Heart left ventricle (tissue), 16 donors: ENCODE data around the gene ZFAND6. TPM values are rescaled to one million over a fixed set of nuclear protein-coding genes. Genes with fewer than 3 reads are reported as not detected.
A peak's percentile ranks its signal among the peaks of the same experiment; 100 is the strongest.

Source experiments
- ATAC-seq, 4 donors: fragments of 200-7000 bp; cut with Tn5 transposase; one replicate each; pipeline ENCODE4 v1.9.1; 2020 to 2022; ENCODE audit warnings: moderate library complexity in 4 of 4, mild to moderate bottlenecking in 3 of 4, moderate number of reproducible peaks in 1 of 4
- DNase-seq, 5 donors: peaks; one replicate each; pipeline ENCODE4 v3.0.0-alpha.2; 2020
- H3K27ac ChIP-seq, 12 donors: fragments of 200-600 bp; sonication (generic) in 4 of 12; one replicate each; pipeline versions ENCODE4 v1.5.0 to v1.8.0; 2016 to 2022; ENCODE audit warnings: mild to moderate bottlenecking in 2 of 12
- H3K27me3 ChIP-seq, 9 donors: fragments of 200-600 bp; sonication (generic) in 2 of 9; one replicate each; pipeline versions ENCODE4 v1.5.1 to v1.8.0; 2016 to 2022; ENCODE audit warnings: mild to moderate bottlenecking in 3 of 9
- H3K36me3 ChIP-seq, 9 donors: fragments of 200-600 bp; sonication (generic) in 2 of 9; one replicate each; pipeline versions ENCODE4 v1.5.0 to v1.8.0; 2018 to 2022; ENCODE audit warnings: mild to moderate bottlenecking in 2 of 9
- H3K4me1 ChIP-seq, 12 donors: fragments of 200-600 bp; sonication (generic) in 4 of 12; one replicate each; pipeline versions ENCODE4 v1.5.0 to v1.8.0; 2016 to 2022; ENCODE audit warnings: mild to moderate bottlenecking in 3 of 12
- H3K4me3 ChIP-seq, 12 donors: fragments of 200-600 bp; sonication (generic) in 4 of 12; one replicate each; pipeline versions ENCODE4 v1.5.0 to v1.8.0; 2017 to 2022; ENCODE audit warnings: mild to moderate bottlenecking in 9 of 12, moderate library complexity in 4 of 12
- H3K9me3 ChIP-seq, 12 donors: fragments of 200-600 bp; sonication (generic) in 4 of 12; one replicate each; pipeline versions ENCODE4 v1.5.0 to v1.8.0; 2016 to 2022; ENCODE audit warnings: mild to moderate bottlenecking in 1 of 12
- POLR2A ChIP-seq, 2 donors: fragments of 450-650 bp; IDR thresholded peaks; one replicate each; pipeline ENCODE4 v1.6.1; 2017; ENCODE audit warnings: antibody characterized with exemption in 2 of 2, mild to moderate bottlenecking in 2 of 2, moderate library complexity in 2 of 2
- WGBS, 4 donors: extraction: QIAGEN DNeasy Blood & Tissue Kit in 2 of 4; methylation state at CpG; one replicate each; pipeline versions ENCODE4 v1.1.5 to v1.1.7; 2013 to 2018; 5-methylcytosine and 5-hydroxymethylcytosine counted together
- intact Hi-C, 10 donors: fragments of 100-400 bp; cut with DNase I; formaldehyde crosslinking; loops; one replicate each; pipeline versions ENCODE4 v1.11.1 to v1.14.2; 2022
- polyA plus RNA-seq, 2 donors: library from polyadenylated mRNA; stranded (reverse); fragments of 200-250 nt; gene quantifications; one replicate each; pipeline ENCODE4 v1.2.3, GENCODE V29; 2013
- total RNA-seq, 9 donors: library from RNA; depleted of rRNA in 2 of 9; stranded (reverse); fragments of >200 nt in 2 of 9; fragmentation: NEBNext Ultra II Directional in 3 of 9; extraction: Animal tissue kit (Norgen Biotek cat#: 25700) in 3 of 9; gene quantifications; one replicate each; pipeline versions ENCODE4 v1.1.0 to v1.2.4, GENCODE V29; 2016 to 2023
- TF ChIP-seq, protein P1 (sequence below), 12 donors: fragments of 200-600 bp; sonication (generic) in 4 of 12; IDR thresholded peaks; one replicate each; pipeline versions ENCODE4 v1.5.0 to v1.8.0; 2018 to 2022; ENCODE audit warnings: antibody characterized with exemption in 12 of 12, mild to moderate bottlenecking in 5 of 12
- donor health status: ischemic (EF 13 %, LVEDD 7.1; RV severe dilation, severe dysfunction).
- donor health status: healthy with polysubstance abuse.
- donor health status: DM: no; HTN: yes; CAD: no.
- donor health status: DM: no; HTN: no; CAD: no.
- donor health status: ischemic (EF 25% LVEDD 6.9; RV normal size, moderate dysfunction).
- donor health status: ischemic (EF 25% LVEDD 5.7; RV mildly dilated, moderate dysfunction).
- donor health status: healthy.
- donor health status: DM: yes; HTN: yes; CAD: no.
- donor health status: ischemic (EF 35%, LVEDD 5.7; RV mildly dilated, moderate dysfunction).
- donor health status: nonischemic (EF 11% LVEDD 7.7; RV severe dilation, severe dysfunction).
- donor health status: DM: yes; HTN: yes; CAD: no.
- donor health status: PGD.
- donor health status: ischemic (EF 29% LVEDD 5.4; RV normal size, mild dysfunction).
- donor health status: nonischemic (EF 23%, LVEDD 6.1; RV moderate dilation, normal function).

Gene ZFAND6
- total and polyA plus RNA-seq, 11 donors = 43.4 to 105 (median 79.9) TPM

DNA sequence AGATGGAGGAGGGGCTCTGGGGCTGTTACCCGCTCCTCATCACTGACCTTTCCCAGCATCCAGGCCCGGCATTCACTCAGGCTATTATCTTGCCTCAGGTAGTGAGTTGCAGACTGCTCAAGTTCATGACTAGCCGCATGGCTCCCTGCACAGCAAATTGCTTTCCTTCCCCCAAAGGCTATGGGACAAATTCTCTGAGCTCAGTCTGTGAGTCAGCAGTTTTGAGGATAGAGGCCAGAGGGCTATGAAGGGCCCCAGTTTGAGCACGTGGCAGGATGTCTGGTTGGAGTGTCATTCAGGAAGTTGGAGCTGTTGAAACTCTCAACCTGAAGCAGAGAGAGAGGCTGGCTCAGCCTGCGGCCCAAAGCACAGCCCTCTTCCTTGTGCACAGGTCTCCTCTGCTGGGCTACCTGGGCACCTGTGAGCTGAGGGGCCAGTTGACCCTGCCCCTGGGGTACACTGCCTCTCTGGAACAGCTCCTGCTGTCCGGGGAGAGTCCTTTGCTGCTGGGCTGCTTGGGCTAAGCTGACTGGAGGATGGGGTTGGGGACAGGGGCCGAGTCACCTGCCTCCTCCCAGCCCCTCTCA is 101.2 kb downstream of the ZFAND6 start:
- H3K9me3 ChIP-seq = no peaks in the 10 kb centered on the region
- peak in 4 of 5 donors; percentile 41 to 62 (median 51) for DNase-seq
- H3K36me3 ChIP-seq = peaks cover 0 to 24% (median 0%) of the 10 kb centered on the region in 9 donors
- peak overlapping the region in 2 of 12 donors; percentile 36 to 72 for H3K27ac ChIP-seq
- intact Hi-C loops = loop anchor here in 1 of 10 donors (10.0 kb wide), 1 partner anchor 276 kb away; no protein-coding TSS in a partner anchor
- no peak overlapping the region for H3K4me3 ChIP-seq
- TF ChIP-seq POLR2A (IDR thresholded peaks at IDR 0.05) = no peak
- TF ChIP-seq, protein P1, sequence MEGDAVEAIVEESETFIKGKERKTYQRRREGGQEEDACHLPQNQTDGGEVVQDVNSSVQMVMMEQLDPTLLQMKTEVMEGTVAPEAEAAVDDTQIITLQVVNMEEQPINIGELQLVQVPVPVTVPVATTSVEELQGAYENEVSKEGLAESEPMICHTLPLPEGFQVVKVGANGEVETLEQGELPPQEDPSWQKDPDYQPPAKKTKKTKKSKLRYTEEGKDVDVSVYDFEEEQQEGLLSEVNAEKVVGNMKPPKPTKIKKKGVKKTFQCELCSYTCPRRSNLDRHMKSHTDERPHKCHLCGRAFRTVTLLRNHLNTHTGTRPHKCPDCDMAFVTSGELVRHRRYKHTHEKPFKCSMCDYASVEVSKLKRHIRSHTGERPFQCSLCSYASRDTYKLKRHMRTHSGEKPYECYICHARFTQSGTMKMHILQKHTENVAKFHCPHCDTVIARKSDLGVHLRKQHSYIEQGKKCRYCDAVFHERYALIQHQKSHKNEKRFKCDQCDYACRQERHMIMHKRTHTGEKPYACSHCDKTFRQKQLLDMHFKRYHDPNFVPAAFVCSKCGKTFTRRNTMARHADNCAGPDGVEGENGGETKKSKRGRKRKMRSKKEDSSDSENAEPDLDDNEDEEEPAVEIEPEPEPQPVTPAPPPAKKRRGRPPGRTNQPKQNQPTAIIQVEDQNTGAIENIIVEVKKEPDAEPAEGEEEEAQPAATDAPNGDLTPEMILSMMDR (IDR thresholded peaks at IDR 0.05) = no peak
- H3K4me1 ChIP-seq = peaks cover 0 to 29% (median 6%) of the 10 kb centered on the region in 12 donors
- peak; percentile 39 to 87 (median 76) for ATAC-seq
- 69 to 82% (median 75%) methylated on average over 5 to 7 of the region's 7 CpGs for WGBS, 4 donors
- no peaks in the 10 kb centered on the region for H3K27me3 ChIP-seq

DNA sequence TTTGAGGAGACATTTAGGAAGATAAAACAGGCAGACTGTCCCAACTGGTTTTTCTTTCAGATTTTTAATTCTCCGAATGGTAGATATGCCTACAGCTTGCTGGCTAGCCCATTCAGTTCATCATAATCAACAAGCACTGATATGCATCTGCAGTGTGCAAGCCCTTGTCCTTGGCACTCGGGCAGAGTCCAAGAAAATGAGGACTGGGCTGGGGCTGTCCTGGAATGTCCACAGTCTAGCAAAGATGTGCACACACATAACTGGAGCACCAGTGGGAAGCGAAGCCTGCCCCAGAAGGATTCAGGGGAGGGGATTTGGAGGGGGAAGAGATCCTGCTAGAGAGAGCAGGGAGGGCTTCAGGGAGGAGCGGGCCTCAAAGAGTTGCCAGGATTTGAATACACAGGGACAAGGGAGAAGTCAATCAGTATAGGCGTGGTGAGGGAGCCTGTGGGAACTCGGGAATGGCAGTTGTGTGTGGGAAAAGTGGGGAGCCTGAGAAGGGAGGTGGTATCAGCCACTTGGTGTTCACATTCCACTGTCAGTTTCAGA is 102.1 kb downstream of the ZFAND6 start:
- intact Hi-C loops = loop anchor here in 1 of 10 donors (10.0 kb wide), 1 partner anchor 277 kb away; no protein-coding TSS in a partner anchor
- TF ChIP-seq POLR2A (IDR thresholded peaks at IDR 0.05) = no peak
- TF ChIP-seq, protein P1 (IDR thresholded peaks at IDR 0.05) = no peak
- no peak overlapping the region for H3K4me3 ChIP-seq
- H3K36me3 ChIP-seq = peaks cover 0 to 24% (median 0%) of the 10 kb centered on the region in 9 donors
- H3K4me1 ChIP-seq = peaks cover 0 to 24% (median 6%) of the 10 kb centered on the region in 12 donors
- no peaks in the 10 kb centered on the region for H3K9me3 ChIP-seq
- DNase-seq = no peak
- H3K27me3 ChIP-seq = no peaks in the 10 kb centered on the region
- H3K27ac ChIP-seq = no peak overlapping the region
- WGBS, 4 donors = 88 to 95% (median 93%) methylated on average over 6 of the region's 6 CpGs
- no peak for ATAC-seq

DNA sequence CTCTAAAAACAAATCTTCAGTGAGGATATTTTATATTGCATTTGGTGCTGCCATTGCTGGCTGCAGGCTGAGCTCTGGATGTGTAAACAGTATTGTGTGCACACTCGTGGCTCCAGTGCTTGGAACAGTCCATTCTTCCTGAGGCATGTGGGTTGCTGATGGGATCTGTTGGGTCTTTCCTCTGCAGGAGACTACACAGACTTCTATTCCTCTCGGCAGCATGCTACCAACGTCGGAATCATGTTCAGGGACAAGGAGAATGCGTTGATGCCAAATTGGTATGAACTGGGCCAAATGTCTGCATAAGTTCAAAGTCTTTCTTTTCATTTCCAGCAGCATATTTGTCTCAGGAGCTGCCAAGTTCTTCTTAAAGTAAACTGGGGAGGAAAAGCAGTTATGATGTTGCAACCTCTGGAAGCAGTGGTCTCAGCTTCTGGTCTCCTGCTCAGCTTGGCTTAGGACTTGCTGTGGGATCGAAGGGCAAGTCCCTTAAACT is 102.6 kb downstream of the ZFAND6 start:
- ATAC-seq (no peak), DNase-seq (no peak)
- intact Hi-C loops = loop anchor here in 1 of 10 donors (10.0 kb wide), 1 partner anchor 277 kb away; no protein-coding TSS in a partner anchor
- Histone ChIP-seq H3K4me1 (peaks cover 0 to 24% (median 6%) of the 10 kb centered on the region in 12 donors), H3K36me3 (peaks cover 0 to 24% (median 0%) of the 10 kb centered on the region in 9 donors), H3K27ac (no peak overlapping the region), H3K27me3 (no peaks in the 10 kb centered on the region), H3K4me3 (no peak overlapping the region), H3K9me3 (no peaks in the 10 kb centered on the region)
- WGBS, 4 donors = 82 to 89% (median 86%) methylated on average over 6 of the region's 6 CpGs
- TF ChIP-seq POLR2A (IDR thresholded peaks at IDR 0.05) = no peak
- TF ChIP-seq, protein P1 (IDR thresholded peaks at IDR 0.05) = no peak

DNA sequence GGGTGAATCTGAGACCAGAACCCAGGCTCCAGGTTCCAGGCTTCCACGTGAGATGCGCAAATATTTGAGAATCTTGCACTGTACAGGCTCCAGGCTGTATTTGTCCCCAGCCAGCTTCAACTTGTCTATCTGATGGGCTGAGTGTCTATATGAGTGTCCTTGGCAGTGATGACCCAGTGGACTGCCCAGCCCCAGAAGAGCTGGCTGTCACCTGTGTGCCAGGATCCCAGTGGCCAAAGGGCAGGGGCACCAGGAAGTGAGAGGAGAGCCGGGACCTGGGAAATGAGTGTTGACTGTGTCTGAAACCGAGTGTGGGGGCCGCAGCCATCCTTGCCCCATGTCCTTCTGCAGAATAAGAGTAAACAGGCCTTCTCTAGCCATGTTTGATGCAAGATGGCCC is 103.7 kb downstream of the ZFAND6 start:
- DNase-seq = no peak
- intact Hi-C loops = loop anchor here in 1 of 10 donors (10.0 kb wide), 1 partner anchor 278 kb away; no protein-coding TSS in a partner anchor
- Histone ChIP-seq H3K4me1 (peaks cover 0 to 24% (median 6%) of the 10 kb centered on the region in 12 donors), H3K27ac (no peak overlapping the region), H3K27me3 (no peaks in the 10 kb centered on the region), H3K4me3 (no peak overlapping the region), H3K36me3 (peaks cover 0 to 24% (median 0%) of the 10 kb centered on the region in 9 donors), H3K9me3 (no peaks in the 10 kb centered on the region)
- TF ChIP-seq POLR2A (IDR thresholded peaks at IDR 0.05) = no peak
- TF ChIP-seq, protein P1 (IDR thresholded peaks at IDR 0.05) = no peak
- ATAC-seq = peak in 3 of 4 donors; percentile 64 to 74 (median 64)
- whole genome bisulfite sequencing, 4 donors = 72 to 80% (median 73%) methylated on average over 5 of the region's 5 CpGs
